GM06990 (cell line): ENCODE data around the gene SERPINA5.

Source experiments
- DNase-seq: peaks from one replicate; pipeline ENCODE4 v3.0.0-alpha.2; 2011; ENCODE audit not compliant: insufficient read length; ENCODE audit errors: extremely low read depth
- H3K27me3 ChIP-seq: replicated peaks from 2 replicates; pipeline ENCODE4 v1.6.0; 2011; ENCODE audit warnings: low read length; ENCODE audit not compliant: control insufficient read depth, insufficient read depth
- H3K36me3 ChIP-seq: 2 replicates; pipeline ENCODE4 v1.5.1; 2011; ENCODE audit warnings: low read length; ENCODE audit not compliant: control insufficient read depth, insufficient read depth
- H3K4me3 ChIP-seq: replicated peaks from 2 replicates; pipeline ENCODE4 v1.5.1; 2011; ENCODE audit warnings: low read depth, mild to moderate bottlenecking, control low read depth, low read length
- CTCF ChIP-seq: IDR thresholded peaks from 2 replicates; pipeline ENCODE4 v1.5.1; 2011; ENCODE audit warnings: low read length, control low read depth, mild to moderate bottlenecking, inconsistent platforms; ENCODE audit not compliant: insufficient read depth, poor library complexity, severe bottlenecking

Gene SERPINA5

GRCh38 chr14:94562022-94562421, 19.2 kb upstream of the SERPINA5 start:
- H3K36me3 ChIP-seq, result no peaks in the 10 kb centered on the region
- no peak for DNase-seq
- no peak for TF ChIP-seq CTCF
- H3K27me3 ChIP-seq, result no peaks in the 10 kb centered on the region; the same call in none of the 2 replicates
- no peak overlapping the region for H3K4me3 ChIP-seq

GRCh38 chr14:94562941-94563883, 18.0 kb upstream of the SERPINA5 start:
- Histone ChIP-seq H3K36me3 (no peaks in the 10 kb centered on the region), H3K4me3 (no peak overlapping the region), H3K27me3 (no peaks in the 10 kb centered on the region; the same call in none of the 2 replicates)
- DNase-seq, result no peak
- no peak for TF ChIP-seq CTCF

GRCh38 chr14:94564381-94564780, 16.8 kb upstream of the SERPINA5 start:
- no peak for DNase-seq
- no peaks in the 10 kb centered on the region for H3K36me3 ChIP-seq
- H3K27me3 ChIP-seq, result no peaks in the 10 kb centered on the region; the same call in none of the 2 replicates
- no peak for TF ChIP-seq CTCF
- H3K4me3 ChIP-seq, result no peak overlapping the region

- no peak for DNase-seq
- TF ChIP-seq CTCF, result no peak
- H3K27me3 ChIP-seq, result peaks cover 2% of the 10 kb centered on the region
- no peak overlapping the region for H3K4me3 ChIP-seq
- H3K36me3 ChIP-seq, result no peaks in the 10 kb centered on the region
Observed at GRCh38 chr14:94568186-94568585, 13.0 kb upstream of the SERPINA5 start.

- Histone ChIP-seq H3K4me3 (no peak overlapping the region), H3K27me3 (peaks cover 2% of the 10 kb centered on the region), H3K36me3 (no peaks in the 10 kb centered on the region)
- DNase-seq, result no peak
- TF ChIP-seq CTCF, result no peak
Observed at GRCh38 chr14:94569381-94570001, 11.7 kb upstream of the SERPINA5 start.
